ENCODE data around the gene TMEM167A.

TMEM167A gene

GRCh38 chr5:83009408-83009807 lies 67.8 kb downstream of the TMEM167A start:
- no peak overlapping the region for H3K4me3 ChIP-seq (ENCODE audit: low read depth, low read length)
- no peak for TF ChIP-seq CTCF (conservative IDR thresholded peaks at IDR 0.05; ENCODE audit: low read depth, low read length)
- DNase-seq (ENCODE audit: low read depth): no peak

- no peak overlapping the region for H3K4me3 ChIP-seq (ENCODE audit: low read depth, low read length)
- no peak for TF ChIP-seq CTCF (conservative IDR thresholded peaks at IDR 0.05; ENCODE audit: low read depth, low read length)
- DNase-seq (ENCODE audit: low read depth): no peak
These were observed 69.4 kb downstream of the TMEM167A start for GRCh38 chr5:83007755-83008154.

- H3K4me3 ChIP-seq (ENCODE audit: low read depth, low read length): no peak overlapping the region
- no peak for TF ChIP-seq CTCF (conservative IDR thresholded peaks at IDR 0.05; ENCODE audit: low read depth, low read length)
- no peak for DNase-seq (ENCODE audit: low read depth)
These were observed 70.4 kb downstream of the TMEM167A start for GRCh38 chr5:83006683-83007283.

DNA sequence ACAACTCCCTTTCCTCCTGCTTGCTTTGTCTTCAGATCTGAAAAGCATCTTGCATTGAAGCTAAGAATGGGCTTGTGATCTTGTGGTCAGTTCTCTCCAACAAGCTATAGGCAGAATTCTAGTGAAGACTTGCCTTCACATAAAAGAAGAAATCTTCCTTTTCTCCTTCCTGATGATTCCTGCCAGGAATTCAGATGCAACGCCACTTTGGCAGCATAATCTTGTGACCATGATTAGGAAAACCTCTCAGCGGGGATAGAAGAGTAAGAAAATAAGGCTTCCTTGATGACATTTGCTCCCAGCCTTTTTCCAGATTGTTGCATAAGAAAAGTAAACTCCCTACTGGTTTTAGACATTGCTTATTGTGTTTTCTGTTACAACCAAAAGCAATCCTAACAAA lies 73.4 kb downstream of the TMEM167A start:
- no peak overlapping the region for H3K4me3 ChIP-seq (ENCODE audit: low read depth, low read length)
- TF ChIP-seq CTCF (conservative IDR thresholded peaks at IDR 0.05; ENCODE audit: low read depth, low read length): no peak
- DNase-seq (ENCODE audit: low read depth): no peak

Measured in choroid plexus epithelial cell (primary cell).